HEK293T (cell line): Measurements from ENCODE around the gene RABGAP1L.

ENCODE experiments used
- ARNT ChIP-seq: fragments of 450-650 bp; IDR thresholded peaks from 2 replicates; pipeline ENCODE4 v1.6.1; 2017; ENCODE audit warnings: mild to moderate bottlenecking
- FOXM1 ChIP-seq: fragments of 450-650 bp; IDR thresholded peaks from 2 replicates; pipeline ENCODE4 v1.6.1; 2017; ENCODE audit warnings: mild to moderate bottlenecking, borderline replicate concordance

DNA sequence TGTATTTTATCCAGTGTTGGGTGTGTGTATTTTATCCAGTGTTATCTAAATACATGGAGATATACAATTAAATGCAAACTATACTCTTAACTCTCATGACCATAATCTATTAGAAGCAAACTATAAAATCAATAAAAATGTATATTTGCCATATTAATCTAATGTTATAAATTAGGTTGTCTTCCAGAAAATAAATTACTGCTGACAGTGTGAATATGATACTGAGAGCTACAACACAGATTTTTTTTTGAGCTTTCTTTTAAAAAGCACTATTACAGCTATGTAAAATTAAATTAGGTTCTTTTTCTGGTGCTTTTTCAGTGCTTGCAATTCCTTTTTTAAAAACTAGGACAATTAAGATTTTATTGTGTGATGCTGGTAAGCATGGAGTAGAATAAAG, 269.4 kb downstream of the RABGAP1L start:
- TF ChIP-seq FOXM1 (no peak), ARNT (no peak)
